ENCODE data around the gene PCDHA10. TPM values are rescaled to one million over a fixed set of nuclear protein-coding genes. Genes with fewer than 3 reads are reported as not detected.
"Not testable (repeated sequence)": the region's sequence is repeated elsewhere in the genome, so short reads cannot be mapped to it uniquely, and the experiment has no call there.

The PCDHA10 gene
- total RNA-seq, 2 donors from 2014 or later, result 0.52 to 0.55 TPM

DNA sequence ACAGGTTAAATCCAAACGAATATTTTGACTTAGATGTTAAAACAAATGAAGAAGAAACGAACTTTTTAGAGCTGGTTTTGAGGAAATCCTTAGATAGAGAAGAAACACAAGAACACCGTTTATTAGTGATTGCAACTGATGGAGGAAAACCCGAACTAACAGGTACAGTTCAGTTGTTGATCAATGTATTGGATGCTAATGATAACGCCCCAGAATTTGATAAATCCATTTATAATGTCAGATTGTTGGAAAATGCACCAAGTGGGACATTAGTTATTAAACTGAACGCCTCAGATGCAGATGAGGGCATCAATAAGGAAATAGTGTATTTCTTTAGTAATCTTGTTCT, 33.4 kb upstream of the PCDHA10 start:
- H3K4me1 ChIP-seq, result no peaks in the 10 kb centered on the region
- DNase-seq (ENCODE audit: low spot score), result no peak
- H3K36me3 ChIP-seq, result no peaks in the 10 kb centered on the region
- TF ChIP-seq, protein P1, sequence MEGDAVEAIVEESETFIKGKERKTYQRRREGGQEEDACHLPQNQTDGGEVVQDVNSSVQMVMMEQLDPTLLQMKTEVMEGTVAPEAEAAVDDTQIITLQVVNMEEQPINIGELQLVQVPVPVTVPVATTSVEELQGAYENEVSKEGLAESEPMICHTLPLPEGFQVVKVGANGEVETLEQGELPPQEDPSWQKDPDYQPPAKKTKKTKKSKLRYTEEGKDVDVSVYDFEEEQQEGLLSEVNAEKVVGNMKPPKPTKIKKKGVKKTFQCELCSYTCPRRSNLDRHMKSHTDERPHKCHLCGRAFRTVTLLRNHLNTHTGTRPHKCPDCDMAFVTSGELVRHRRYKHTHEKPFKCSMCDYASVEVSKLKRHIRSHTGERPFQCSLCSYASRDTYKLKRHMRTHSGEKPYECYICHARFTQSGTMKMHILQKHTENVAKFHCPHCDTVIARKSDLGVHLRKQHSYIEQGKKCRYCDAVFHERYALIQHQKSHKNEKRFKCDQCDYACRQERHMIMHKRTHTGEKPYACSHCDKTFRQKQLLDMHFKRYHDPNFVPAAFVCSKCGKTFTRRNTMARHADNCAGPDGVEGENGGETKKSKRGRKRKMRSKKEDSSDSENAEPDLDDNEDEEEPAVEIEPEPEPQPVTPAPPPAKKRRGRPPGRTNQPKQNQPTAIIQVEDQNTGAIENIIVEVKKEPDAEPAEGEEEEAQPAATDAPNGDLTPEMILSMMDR (IDR thresholded peaks at IDR 0.05), result no peak
- no peaks in the 10 kb centered on the region for H3K27me3 ChIP-seq
- no peak overlapping the region for H3K27ac ChIP-seq
- H3K4me3 ChIP-seq, result no peak overlapping the region
- peaks cover 0 to 36% of the 10 kb centered on the region in 2 donors for H3K9me3 ChIP-seq

DNA sequence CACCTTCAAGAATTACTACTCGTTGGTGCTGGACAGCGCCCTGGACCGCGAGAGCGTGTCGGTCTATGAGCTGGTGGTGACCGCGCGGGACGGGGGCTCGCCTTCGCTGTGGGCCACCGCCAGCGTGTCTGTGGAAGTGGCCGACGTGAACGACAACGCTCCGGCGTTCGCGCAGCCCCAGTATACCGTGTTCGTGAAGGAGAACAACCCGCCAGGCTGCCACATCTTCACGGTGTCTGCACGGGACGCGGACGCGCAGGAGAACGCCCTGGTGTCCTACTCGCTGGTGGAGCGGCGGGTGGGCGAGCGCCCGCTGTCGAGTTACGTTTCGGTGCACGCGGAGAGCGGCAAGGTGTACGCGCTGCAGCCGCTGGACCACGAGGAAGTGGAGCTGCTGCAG, 32.7 kb upstream of the PCDHA10 start:
- H3K4me3 ChIP-seq; H3K27me3 ChIP-seq; H3K4me1 ChIP-seq; H3K36me3 ChIP-seq; DNase-seq (ENCODE audit: low spot score); H3K27ac ChIP-seq: not testable (repeated sequence)
- H3K9me3 ChIP-seq, result peaks cover 0 to 42% of the 10 kb centered on the region in 2 donors

DNA sequence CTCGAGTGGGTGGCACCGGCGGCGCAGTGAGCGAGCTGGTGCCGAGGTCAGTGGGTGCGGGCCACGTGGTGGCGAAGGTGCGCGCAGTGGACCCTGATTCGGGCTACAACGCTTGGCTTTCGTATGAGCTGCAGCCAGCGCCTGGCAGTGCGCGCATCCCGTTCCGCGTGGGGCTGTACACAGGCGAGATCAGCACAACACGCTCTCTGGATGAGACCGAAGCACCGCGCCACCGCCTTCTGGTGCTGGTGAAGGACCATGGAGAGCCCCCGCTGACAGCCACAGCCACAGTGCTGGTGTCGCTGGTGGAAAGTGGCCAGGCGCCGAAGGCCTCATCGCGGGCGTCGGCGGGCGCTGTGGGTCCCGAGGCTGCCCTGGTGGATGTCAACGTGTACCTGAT, 32.2 kb upstream of the PCDHA10 start:
- Histone ChIP-seq H3K4me3 (no peak overlapping the region), H3K36me3 (no peaks in the 10 kb centered on the region), H3K27me3 (no peaks in the 10 kb centered on the region), H3K4me1 (no peaks in the 10 kb centered on the region), H3K27ac (no peak overlapping the region), H3K9me3 (peaks cover 0 to 47% of the 10 kb centered on the region in 2 donors)
- no peak for DNase-seq (ENCODE audit: low spot score)
- TF ChIP-seq, protein P1 (IDR thresholded peaks at IDR 0.05), result no peak

DNA sequence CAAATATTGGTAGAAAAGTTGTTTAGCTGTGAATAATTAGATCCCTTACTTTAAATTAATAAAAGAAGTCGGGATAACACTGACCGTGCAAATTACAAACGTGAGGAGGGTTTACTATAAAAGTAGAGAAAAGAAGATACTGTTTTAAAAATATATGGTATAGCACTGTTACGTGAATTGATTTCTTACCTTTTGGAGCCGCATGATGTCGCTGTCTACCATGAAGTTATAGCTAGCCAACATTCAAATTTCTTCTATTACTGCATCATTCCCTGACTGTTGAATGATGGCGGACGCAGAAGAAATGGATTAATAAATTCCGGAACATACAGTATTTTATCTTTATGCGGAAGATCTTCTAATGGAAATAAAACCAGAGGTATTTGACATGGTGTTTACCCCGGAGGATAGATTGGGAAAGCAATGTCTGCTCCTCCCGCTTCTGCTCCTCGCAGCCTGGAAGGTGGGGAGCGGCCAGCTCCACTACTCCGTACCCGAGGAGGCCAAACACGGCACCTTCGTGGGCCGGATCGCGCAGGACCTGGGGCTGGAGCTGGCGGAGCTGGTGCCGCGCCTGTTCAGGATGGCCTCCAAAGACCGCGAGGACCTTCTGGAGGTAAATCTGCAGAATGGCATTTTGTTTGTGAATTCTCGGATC, 27.9 kb upstream of the PCDHA10 start, which contains the start of gene PCDHA6:
TSS of gene PCDHA6 (plus strand) at position 257 of the 658 bp plus-strand sequence. CDS start at position 389, 132 bp downstream.
- peaks cover 0 to 55% of the 10 kb centered on the region in 2 donors for H3K9me3 ChIP-seq
- H3K4me1 ChIP-seq, result no peaks in the 10 kb centered on the region
- H3K36me3 ChIP-seq, result no peaks in the 10 kb centered on the region
- peaks cover 0 to 3% of the 10 kb centered on the region in 2 donors for H3K27me3 ChIP-seq
- H3K27ac ChIP-seq, result no peak within 1 kb of the TSS
- peak within 1 kb of the TSS in 1 of 2 donors; percentile 36 for H3K4me3 ChIP-seq
- DNase-seq (ENCODE audit: low spot score), result no peak
- TF ChIP-seq, protein P1 (IDR thresholded peaks at IDR 0.05), result no peak

DNA sequence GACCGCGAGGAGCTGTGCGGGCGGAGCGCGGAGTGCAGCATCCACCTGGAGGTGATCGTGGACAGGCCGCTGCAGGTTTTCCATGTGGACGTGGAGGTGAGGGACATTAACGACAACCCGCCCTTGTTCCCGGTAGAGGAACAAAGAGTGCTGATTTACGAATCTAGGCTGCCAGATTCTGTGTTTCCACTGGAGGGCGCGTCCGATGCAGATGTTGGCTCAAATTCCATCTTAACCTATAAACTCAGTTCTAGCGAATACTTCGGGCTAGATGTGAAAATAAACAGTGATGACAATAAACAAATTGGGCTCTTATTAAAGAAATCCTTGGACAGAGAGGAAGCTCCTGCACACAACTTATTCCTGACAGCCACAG, 27.3 kb upstream of the PCDHA10 start:
- no peaks in the 10 kb centered on the region for H3K36me3 ChIP-seq
- peaks cover 0 to 3% of the 10 kb centered on the region in 2 donors for H3K27me3 ChIP-seq
- TF ChIP-seq, protein P1 (IDR thresholded peaks at IDR 0.05), result no peak
- no peak overlapping the region for H3K27ac ChIP-seq
- H3K4me3 ChIP-seq, result peak overlapping the region in 1 of 2 donors; percentile 36
- no peaks in the 10 kb centered on the region for H3K4me1 ChIP-seq
- DNase-seq (ENCODE audit: low spot score), result no peak
- H3K9me3 ChIP-seq, result peaks cover 0 to 56% of the 10 kb centered on the region in 2 donors

DNA sequence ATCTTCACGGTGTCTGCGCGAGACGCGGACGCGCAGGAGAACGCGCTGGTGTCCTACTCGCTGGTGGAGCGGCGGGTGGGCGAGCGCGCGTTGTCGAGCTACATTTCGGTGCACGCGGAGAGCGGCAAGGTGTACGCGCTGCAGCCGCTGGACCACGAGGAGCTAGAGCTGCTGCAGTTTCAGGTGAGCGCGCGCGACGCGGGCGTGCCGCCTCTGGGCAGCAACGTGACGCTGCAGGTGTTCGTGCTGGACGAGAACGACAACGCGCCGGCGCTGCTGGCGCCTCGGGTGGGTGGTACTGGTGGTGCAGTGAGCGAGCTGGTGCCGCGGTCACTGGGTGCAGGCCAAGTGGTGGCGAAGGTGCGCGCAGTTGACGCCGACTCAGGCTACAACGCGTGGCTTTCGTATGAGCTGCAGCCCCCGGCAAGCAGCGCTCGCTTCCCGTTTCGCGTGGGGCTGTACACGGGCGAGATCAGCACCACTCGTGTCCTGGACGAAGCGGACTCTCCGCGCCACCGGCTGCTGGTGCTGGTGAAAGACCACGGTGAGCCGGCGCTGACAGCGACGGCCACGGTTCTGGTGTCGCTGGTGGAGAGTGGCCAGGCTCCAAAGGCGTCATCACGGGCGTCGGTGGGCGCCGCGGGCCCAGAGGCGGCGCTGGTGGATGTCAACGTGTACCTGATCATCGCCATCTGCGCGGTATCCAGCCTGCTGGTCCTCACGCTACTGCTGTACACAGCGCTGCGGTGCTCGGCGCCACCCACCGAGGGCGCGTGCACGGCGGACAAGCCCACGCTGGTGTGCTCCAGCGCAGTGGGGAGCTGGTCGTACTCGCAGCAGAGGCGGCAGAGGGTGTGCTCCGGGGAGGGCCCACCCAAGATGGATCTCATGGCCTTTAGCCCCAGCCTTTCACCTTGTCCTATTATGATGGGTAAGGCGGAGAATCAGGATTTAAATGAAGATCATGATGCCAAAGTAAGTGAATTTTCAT, 25.9 kb upstream of the PCDHA10 start:
- not testable (repeated sequence) for H3K27ac ChIP-seq; H3K4me1 ChIP-seq; H3K4me3 ChIP-seq; H3K36me3 ChIP-seq; H3K27me3 ChIP-seq; DNase-seq (ENCODE audit: low spot score)
- H3K9me3 ChIP-seq, result peaks cover 0 to 69% of the 10 kb centered on the region in 2 donors

Data from right atrium auricular region (tissue), 2 donors.